Retinal pigment epithelial cell (primary cell): Measurements from ENCODE around the gene LRRC39.

Source experiments
- DNase-seq: peaks from one replicate; pipeline ENCODE4 v3.0.0-alpha.2; 2010; ENCODE audit warnings: low read depth
- H3K4me3 ChIP-seq: 2 replicates; pipeline ENCODE4 v1.5.1; 2011; ENCODE audit warnings: mild to moderate bottlenecking, low read length, control low read depth, moderate library complexity
- CTCF ChIP-seq: conservative IDR thresholded peaks from 2 replicates; pipeline ENCODE4 v1.5.1; 2011; ENCODE audit warnings: low read depth, low read length, control low read depth, inconsistent platforms

The LRRC39 gene

GRCh38 chr1:100137602-100138001, 40.5 kb downstream of the LRRC39 start:
- no peak for DNase-seq
- no peak overlapping the region for H3K4me3 ChIP-seq

GRCh38 chr1:100134872-100135271, 43.2 kb downstream of the LRRC39 start:
- no peak for TF ChIP-seq CTCF
- no peak overlapping the region for H3K4me3 ChIP-seq
- no peak for DNase-seq

More at GRCh38 chr1:100137602-100138001, 40.5 kb downstream of the LRRC39 start:
- no peak for TF ChIP-seq CTCF

- H3K4me3 ChIP-seq = peak within 1 kb of the TSS; percentile 91
- peak; percentile 97 for DNase-seq
- no peak for TF ChIP-seq CTCF
Observed at GRCh38 chr1:100132566-100133477, 45.2 kb downstream of the LRRC39 start, which contains the start of the genes SASS6 and TRMT13. TSS of gene SASS6 (minus strand) at chr1:100132930. CDS start at chr1:100132814, 116 bp downstream. TSS of gene TRMT13 (plus strand) at chr1:100133163. CDS start at chr1:100133169, 6 bp downstream.

- no peak for DNase-seq
- TF ChIP-seq CTCF = no peak
- peak overlapping the region; percentile 91 for H3K4me3 ChIP-seq
Observed at GRCh38 chr1:100131623-100132022, 46.4 kb downstream of the LRRC39 start.

- DNase-seq = no peak
- TF ChIP-seq CTCF = no peak
- no peak overlapping the region for H3K4me3 ChIP-seq
Observed at GRCh38 chr1:100130552-100131077, 47.4 kb downstream of the LRRC39 start.

- no peak for DNase-seq
- no peak overlapping the region for H3K4me3 ChIP-seq
- TF ChIP-seq CTCF = no peak
Observed at GRCh38 chr1:100127226-100127625, 50.8 kb downstream of the LRRC39 start.
